Measurements from ENCODE around the gene LAMC1.
"Not testable (repeated sequence)": the region's sequence is repeated elsewhere in the genome, so short reads cannot be mapped to it uniquely, and the experiment has no call there.

LAMC1 gene

GRCh38 chr1:183069562-183070216 is 46.5 kb downstream of the LAMC1 start:
- H3K36me3 ChIP-seq: no peaks in the 10 kb centered on the region
- H3K4me3 ChIP-seq: no peak overlapping the region
- no peaks in the 10 kb centered on the region for H3K9me3 ChIP-seq
- intact Hi-C loops (cut with DNase I; ENCODE audit: low total_unique reads): no loop called here
- H3K4me1 ChIP-seq: peaks cover 0 to 74% (median 38%) of the 10 kb centered on the region in 4 donors
- no peak for DNase-seq
- H3K27me3 ChIP-seq: no peaks in the 10 kb centered on the region
- no peak for TF ChIP-seq CTCF (IDR thresholded peaks at IDR 0.05)
- H3K27ac ChIP-seq: no peak overlapping the region

GRCh38 chr1:183070234-183070922 is 47.2 kb downstream of the LAMC1 start:
- TF ChIP-seq CTCF (IDR thresholded peaks at IDR 0.05): no peak
- Histone ChIP-seq H3K4me3 (no peak overlapping the region), H3K27ac (no peak overlapping the region), H3K36me3 (no peaks in the 10 kb centered on the region), H3K9me3 (no peaks in the 10 kb centered on the region), H3K4me1 (peaks cover 0 to 81% (median 41%) of the 10 kb centered on the region in 4 donors), H3K27me3 (no peaks in the 10 kb centered on the region)
- no peak for DNase-seq
- intact Hi-C loops (cut with DNase I; ENCODE audit: low total_unique reads): no loop called here

- Histone ChIP-seq H3K36me3 (no peaks in the 10 kb centered on the region), H3K9me3 (no peaks in the 10 kb centered on the region), H3K4me3 (no peak overlapping the region), H3K4me1 (peaks cover 0 to 88% (median 47%) of the 10 kb centered on the region in 4 donors), H3K27me3 (no peaks in the 10 kb centered on the region), H3K27ac (no peak overlapping the region)
- intact Hi-C loops (cut with DNase I; ENCODE audit: low total_unique reads): no loop called here
- TF ChIP-seq CTCF (IDR thresholded peaks at IDR 0.05): no peak
- no peak for DNase-seq
Observed at GRCh38 chr1:183070923-183071618, 47.9 kb downstream of the LAMC1 start.

- H3K27me3 ChIP-seq; H3K27ac ChIP-seq; DNase-seq; intact Hi-C loops (cut with DNase I; ENCODE audit: low total_unique reads); H3K9me3 ChIP-seq; H3K36me3 ChIP-seq; H3K4me3 ChIP-seq: not testable (repeated sequence)
- peaks cover 0 to 100% (median 56%) of the 10 kb centered on the region in 4 donors for H3K4me1 ChIP-seq
Observed at GRCh38 chr1:183072595-183072994, 49.4 kb downstream of the LAMC1 start.

GRCh38 chr1:183073320-183073719 is 50.1 kb downstream of the LAMC1 start:
- DNase-seq: no peak
- Histone ChIP-seq H3K27ac (peak overlapping the region in 1 of 2 donors; percentile 7), H3K4me1 (peaks cover 0 to 100% (median 59%) of the 10 kb centered on the region in 4 donors), H3K9me3 (no peaks in the 10 kb centered on the region), H3K4me3 (no peak overlapping the region), H3K36me3 (no peaks in the 10 kb centered on the region), H3K27me3 (no peaks in the 10 kb centered on the region)
- intact Hi-C loops (cut with DNase I; ENCODE audit: low total_unique reads): no loop called here
- TF ChIP-seq CTCF (IDR thresholded peaks at IDR 0.05): no peak

- DNase-seq: no peak
- peaks cover 0 to 100% (median 64%) of the 10 kb centered on the region in 4 donors for H3K4me1 ChIP-seq
- no peaks in the 10 kb centered on the region for H3K36me3 ChIP-seq
- H3K4me3 ChIP-seq: no peak overlapping the region
- no peak overlapping the region for H3K27ac ChIP-seq
- no peak for TF ChIP-seq CTCF (IDR thresholded peaks at IDR 0.05)
- no peaks in the 10 kb centered on the region for H3K27me3 ChIP-seq
- intact Hi-C loops (cut with DNase I; ENCODE audit: low total_unique reads): no loop called here
- H3K9me3 ChIP-seq: no peaks in the 10 kb centered on the region
Observed at GRCh38 chr1:183074215-183074614, 51.0 kb downstream of the LAMC1 start.

Data from tibial artery (tissue), 4 donors.